IMR-90 (cell line): Measurements from ENCODE around the gene SVOPL. TPM values are rescaled to one million over a fixed set of nuclear protein-coding genes. Genes with fewer than 3 reads are reported as not detected.

Source experiments
- ATAC-seq: fragments of 200-7000 bp; cut with Tn5 transposase; 2 replicates; pipeline ENCODE4 v1.9.1; 2020; ENCODE audit warnings: low read depth, mild to moderate bottlenecking, moderate library complexity
- BruUV-seq: library from RNA; stranded (reverse); fragments of 400-500 nt; replicated peaks from 2 replicates; lab custom pipeline; 2021; lab: Mats Ljungman, UMichigan
- CTCF ChIA-PET: fragments of 300-600 bp; formaldehyde crosslinking; extraction: SDS; loops from one replicate; lab custom pipeline; 2021; ENCODE audit warnings: antibody characterized with exemption; lab: Yijun Ruan, JAX
- POLR2A ChIA-PET: fragments of 300-600 bp; sonication (Branson Sonifier 250); formaldehyde crosslinking; loops from one replicate; lab custom pipeline; 2022; ENCODE audit warnings: antibody characterized with exemption; ENCODE audit not compliant: unreplicated experiment; lab: Charles Lee
- DNase-seq: peaks from one replicate; pipeline ENCODE4 v3.0.0; 2013
- H2AFZ ChIP-seq: replicated peaks from 2 replicates; pipeline ENCODE3; 2013; ENCODE audit warnings: low read length, mild to moderate bottlenecking; ENCODE audit not compliant: poor library complexity
- H2AK5ac ChIP-seq: 2 replicates; pipeline ENCODE4 v1.6.1; 2013; ENCODE audit warnings: low read depth, low read length, inconsistent platforms
- H2AK9ac ChIP-seq: replicated peaks from 2 replicates; pipeline ENCODE3; 2013; ENCODE audit warnings: mild to moderate bottlenecking, low read depth, low read length, moderate library complexity; ENCODE audit not compliant: poor library complexity
- H2BK120ac ChIP-seq: 2 replicates; pipeline ENCODE4 v1.6.1; 2013; ENCODE audit warnings: low read depth, low read length, inconsistent platforms
- H2BK15ac ChIP-seq: 3 replicates; pipeline ENCODE4 v1.6.1; 2013; ENCODE audit warnings: low read depth, low read length, inconsistent platforms
- H2BK20ac ChIP-seq: 2 replicates; pipeline ENCODE4 v1.6.1; 2013; ENCODE audit warnings: low read depth, mild to moderate bottlenecking, inconsistent platforms, low read length, moderate library complexity
- H2BK5ac ChIP-seq: 2 replicates; pipeline ENCODE4 v1.6.1; 2013; ENCODE audit warnings: mild to moderate bottlenecking, low read depth, low read length, inconsistent platforms; ENCODE audit not compliant: poor library complexity, severe bottlenecking
- H3K14ac ChIP-seq: replicated peaks from 2 replicates; pipeline ENCODE4 v1.6.1; 2013; ENCODE audit warnings: low read depth, low read length, inconsistent platforms
- H3K18ac ChIP-seq: 2 replicates; pipeline ENCODE4 v1.6.1; 2013; ENCODE audit warnings: low read depth, low read length, control low read depth
- H3K23ac ChIP-seq: 2 replicates; pipeline ENCODE4 v1.6.1; 2013; ENCODE audit warnings: low read depth, low read length, inconsistent platforms
- H3K27ac ChIP-seq: 2 replicates; pipeline ENCODE4 v1.5.1; 2013; ENCODE audit warnings: mild to moderate bottlenecking, control low read depth, low read length; ENCODE audit not compliant: insufficient read depth
- H3K27me3 ChIP-seq: 2 replicates; pipeline ENCODE4 v1.6.1; 2013; ENCODE audit warnings: low read length; ENCODE audit not compliant: control insufficient read depth, insufficient read depth
- H3K36me3 ChIP-seq: 2 replicates; pipeline ENCODE4 v1.6.1; 2013; ENCODE audit warnings: low read length, mixed read lengths; ENCODE audit not compliant: control insufficient read depth, insufficient read depth
- H3K4ac ChIP-seq: 2 replicates; pipeline ENCODE4 v1.6.1; 2013; ENCODE audit warnings: low read depth, low read length, inconsistent platforms
- H3K4me1 ChIP-seq: 2 replicates; pipeline ENCODE4 v1.6.1; 2013; ENCODE audit warnings: low read length, mixed read lengths; ENCODE audit not compliant: control insufficient read depth, insufficient read depth
- H3K4me2 ChIP-seq: 2 replicates; pipeline ENCODE4 v1.6.1; 2013; ENCODE audit warnings: low read depth, mild to moderate bottlenecking, control low read depth, low read length, moderate library complexity
- H3K4me3 ChIP-seq: 2 replicates; pipeline ENCODE4 v1.5.1; 2013; ENCODE audit warnings: low read depth, mild to moderate bottlenecking, control low read depth, low read length, moderate library complexity; ENCODE audit not compliant: insufficient read depth
- H3K56ac ChIP-seq: 2 replicates; pipeline ENCODE4 v1.6.1; 2013; ENCODE audit warnings: low read length, inconsistent platforms; ENCODE audit not compliant: insufficient read depth; ENCODE audit errors: extremely low read depth
- H3K79me1 ChIP-seq, 2 experiments: 2 replicates each; pipeline ENCODE4 v1.6.1; 2013; ENCODE audit warnings: low read length in 2 of 2, inconsistent platforms in 1 of 2, low read depth in 1 of 2
- H3K9ac ChIP-seq: 2 replicates; pipeline ENCODE4 v1.6.1; 2013; ENCODE audit warnings: low read depth, low read length, control low read depth
- H3K9me1 ChIP-seq: 2 replicates; pipeline ENCODE4 v1.6.1; 2013; ENCODE audit warnings: low read length, inconsistent platforms; ENCODE audit not compliant: insufficient read depth
- H3K9me3 ChIP-seq: 2 replicates; pipeline ENCODE4 v1.6.1; 2013; ENCODE audit warnings: low read length; ENCODE audit not compliant: control insufficient read depth, insufficient read depth
- H4K20me1 ChIP-seq: 2 replicates; pipeline ENCODE4 v1.6.1; 2013; ENCODE audit warnings: low read length, inconsistent platforms; ENCODE audit not compliant: insufficient read depth
- H4K5ac ChIP-seq: 2 replicates; pipeline ENCODE4 v1.6.1; 2013; ENCODE audit warnings: mild to moderate bottlenecking, low read depth, low read length, control low read depth
- H4K8ac ChIP-seq, 2 experiments: 2 replicates each; pipeline ENCODE4 v1.6.1; 2013; ENCODE audit warnings: low read depth in 2 of 2, low read length in 2 of 2, control low read depth in 1 of 2, inconsistent platforms in 1 of 2
- H4K91ac ChIP-seq: 2 replicates; pipeline ENCODE4 v1.6.1; 2013; ENCODE audit warnings: low read depth, low read length, inconsistent platforms; ENCODE audit not compliant: insufficient read depth
- BHLHE40 ChIP-seq: fragments of 150-350 bp; IDR thresholded peaks from 2 replicates; pipeline ENCODE4 v1.6.1; 2016; ENCODE audit warnings: mild to moderate bottlenecking, low read depth, low read length
- CEBPB ChIP-seq: IDR thresholded peaks from 2 replicates; pipeline ENCODE4 v1.6.1; 2012; ENCODE audit warnings: low read depth, low read length, improper control_type of control experiment
- CHD1 ChIP-seq: IDR thresholded peaks from 2 replicates; pipeline ENCODE4 v1.6.1; 2012; ENCODE audit warnings: low read depth, low read length, improper control_type of control experiment
- CTCF ChIP-seq: conservative IDR thresholded peaks from 2 replicates; pipeline ENCODE4 v1.5.1; 2012; ENCODE audit warnings: mild to moderate bottlenecking, low read depth, low read length, improper control_type of control experiment
- ELK1 ChIP-seq: fragments of 150-350 bp; IDR thresholded peaks from 2 replicates; pipeline ENCODE4 v1.6.1; 2016; ENCODE audit warnings: low read depth, mild to moderate bottlenecking, low read length, moderate library complexity, borderline replicate concordance
- FOS ChIP-seq: fragments of 150-350 bp; IDR thresholded peaks from 2 replicates; pipeline ENCODE4 v1.6.1; 2016; ENCODE audit warnings: low read depth, low read length
- MAFK ChIP-seq: IDR thresholded peaks from 2 replicates; pipeline ENCODE4 v1.6.1; 2012; ENCODE audit warnings: low read depth, low read length, improper control_type of control experiment
- MAZ ChIP-seq: IDR thresholded peaks from 2 replicates; pipeline ENCODE4 v1.6.1; 2012; ENCODE audit warnings: low read depth, mild to moderate bottlenecking, low read length, improper control_type of control experiment, moderate library complexity, borderline replicate concordance
- MXI1 ChIP-seq: IDR thresholded peaks from 2 replicates; pipeline ENCODE4 v1.6.1; 2012; ENCODE audit warnings: low read depth, mild to moderate bottlenecking, low read length, moderate library complexity, borderline replicate concordance
- NFE2L2 ChIP-seq: fragments of 150-350 bp; IDR thresholded peaks from 2 replicates; pipeline ENCODE4 v1.6.1; 2016; ENCODE audit warnings: low read depth, mild to moderate bottlenecking, low read length
- POLR2A ChIP-seq: IDR thresholded peaks from 2 replicates; pipeline ENCODE4 v1.6.1; 2012; ENCODE audit warnings: mild to moderate bottlenecking, low read depth, low read length
- RAD21 ChIP-seq: IDR thresholded peaks from 2 replicates; pipeline ENCODE4 v1.6.1; 2012; ENCODE audit warnings: low read length, improper control_type of control experiment
- RCOR1 ChIP-seq: IDR thresholded peaks from 2 replicates; pipeline ENCODE4 v1.6.1; 2012; ENCODE audit warnings: mild to moderate bottlenecking, low read length, improper control_type of control experiment; ENCODE audit not compliant: insufficient replicate concordance
- RFX5 ChIP-seq: IDR thresholded peaks from 2 replicates; pipeline ENCODE4 v1.8.0; 2012; ENCODE audit warnings: low read depth, mild to moderate bottlenecking, low read length, moderate library complexity
- SMC3 ChIP-seq: fragments of 150-350 bp; IDR thresholded peaks from 2 replicates; pipeline ENCODE4 v1.6.1; 2016; ENCODE audit warnings: low read depth, mild to moderate bottlenecking, antibody characterized with exemption, low read length, moderate library complexity
- WGBS, 2 experiments: methylation state at CpG; one replicate each; pipeline versions ENCODE4 v1.1.5 to v1.1.7; 2013; ENCODE audit warnings: missing lambda C conversion rate in 2 of 2; ENCODE audit not compliant: insufficient read length in 1 of 2; ENCODE audit errors: extremely low coverage in 2 of 2; 5-methylcytosine and 5-hydroxymethylcytosine counted together
- dilution Hi-C: fragments of 300-500 bp; cut with HindIII; formaldehyde crosslinking; loops from one replicate; pipeline ENCODE4 v1.14.3; 2018; ENCODE audit warnings: low sequenced_read_pairs; ENCODE audit not compliant: unreplicated experiment
- in situ Hi-C: fragments of 300-500 bp; cut with MboI; formaldehyde crosslinking; loops from 3 replicates; pipeline ENCODE4 v1.14.3; 2019; ENCODE audit warnings: low sequenced_read_pairs, inconsistent platforms, mixed read lengths
- intact Hi-C: fragments of 100-400 bp; cut with micrococcal nuclease; formaldehyde crosslinking; loops from 2 replicates; pipeline ENCODE4 v1.10.0; 2022
- polyA plus RNA-seq, 3 experiments: library from polyadenylated mRNA; depleted of rRNA; stranded (reverse); fragments of >200 nt; gene quantifications; 2 replicates each; pipeline ENCODE4 v1.2.3, GENCODE V29; 2012; ENCODE audit warnings: low replicate concordance in 1 of 3
- total RNA-seq: library from RNA; depleted of rRNA; stranded (reverse); fragments of >200 nt; gene quantifications from 2 replicates; pipeline ENCODE4 v1.2.3, GENCODE V29; 2012
- TF ChIP-seq, protein P1 (sequence below): fragments of 150-350 bp; IDR thresholded peaks from 2 replicates; pipeline ENCODE4 v1.6.1; 2017; ENCODE audit warnings: mild to moderate bottlenecking, antibody characterized with exemption, low read length, low read depth

Gene SVOPL
- total and polyA plus RNA-seq, 2 of the 4 experiments (the other 2 are of a cell fraction) = not detected

- Histone ChIP-seq H2AK9ac (no peak overlapping the region), H3K9me1 (no peaks in the 10 kb centered on the region), H3K18ac (no peak overlapping the region), H3K9me3 (peaks cover 14% of the 10 kb centered on the region), H2BK20ac (no peak overlapping the region), H2AK5ac (no peak overlapping the region), H2AFZ (no peak overlapping the region), H4K5ac (no peak overlapping the region), H4K91ac (no peak overlapping the region), H3K4me1 (no peaks in the 10 kb centered on the region), H4K8ac (no peak overlapping the region), H3K56ac (no peak overlapping the region), H3K23ac (no peak overlapping the region), H4K20me1 (no peaks in the 10 kb centered on the region), H2BK120ac (no peak overlapping the region), H3K4me3 (no peak overlapping the region), H3K27me3 (no peaks in the 10 kb centered on the region), H3K4me2 (no peak overlapping the region), H3K4ac (no peak overlapping the region), H3K27ac (no peak overlapping the region), H3K14ac (no peak overlapping the region), H2BK5ac (no peak overlapping the region), H3K36me3 (no peaks in the 10 kb centered on the region), H3K9ac (no peak overlapping the region), H2BK15ac (no peak overlapping the region), H3K79me1 (no peaks in the 10 kb centered on the region)
- ATAC-seq = no peak
- POLR2A ChIA-PET = no interaction called here
- DNase-seq = no peak
- WGBS, 2 experiments = 80% methylated on average over 1 of the region's 5 CpGs; no CpG with 5 or more reads in 1 of the 2 experiments
- dilution Hi-C loops = no loop called here
- CTCF ChIA-PET = no interaction called here
- intact Hi-C loops = no loop called here
- no peak for TF ChIP-seq MAFK
- no peak for TF ChIP-seq CHD1
- TF ChIP-seq, protein P1, sequence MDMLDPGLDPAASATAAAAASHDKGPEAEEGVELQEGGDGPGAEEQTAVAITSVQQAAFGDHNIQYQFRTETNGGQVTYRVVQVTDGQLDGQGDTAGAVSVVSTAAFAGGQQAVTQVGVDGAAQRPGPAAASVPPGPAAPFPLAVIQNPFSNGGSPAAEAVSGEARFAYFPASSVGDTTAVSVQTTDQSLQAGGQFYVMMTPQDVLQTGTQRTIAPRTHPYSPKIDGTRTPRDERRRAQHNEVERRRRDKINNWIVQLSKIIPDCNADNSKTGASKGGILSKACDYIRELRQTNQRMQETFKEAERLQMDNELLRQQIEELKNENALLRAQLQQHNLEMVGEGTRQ = no peak
- TF ChIP-seq NFE2L2 = no peak
- no peak for TF ChIP-seq FOS
- no peak for TF ChIP-seq RCOR1
- TF ChIP-seq RFX5 = no peak
- TF ChIP-seq CEBPB = no peak
- no peak for TF ChIP-seq RAD21
- TF ChIP-seq MXI1 = no peak
- TF ChIP-seq POLR2A = no peak
- no peak for TF ChIP-seq MAZ
- no peak for TF ChIP-seq SMC3
- no peak for TF ChIP-seq ELK1
- no peak for TF ChIP-seq BHLHE40
- TF ChIP-seq CTCF = no peak
- no TSS peak for BruUV-seq
- in situ Hi-C loops = no loop called here
Observed at GRCh38 chr7:138654616-138655015, 46.5 kb downstream of the SVOPL start.
